Measurements from ENCODE around the gene TTC38.

Gene TTC38

DNA sequence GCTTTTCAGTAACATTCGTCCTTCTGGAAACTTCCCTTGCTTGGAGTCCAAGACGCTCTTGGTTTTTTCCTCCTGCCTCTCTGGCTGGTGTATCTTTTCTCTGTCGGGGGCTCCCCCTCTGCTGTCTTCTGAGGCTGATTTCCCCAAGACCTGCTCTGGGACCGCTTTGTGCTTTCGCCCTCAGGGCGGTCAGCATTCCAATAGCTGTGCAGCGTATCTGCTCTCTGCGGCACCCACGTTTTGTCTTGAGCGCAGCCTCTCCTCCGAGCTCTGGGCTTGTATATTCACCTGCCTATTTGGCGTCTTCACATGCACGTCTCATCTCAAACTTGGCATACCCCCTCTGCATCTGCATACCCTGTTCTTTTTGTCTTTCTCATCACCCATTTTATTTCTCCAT lies 31.3 kb downstream of the TTC38 start:
- Histone ChIP-seq H3K27me3 (replicated peaks; ENCODE audit: control insufficient read depth, insufficient read depth, low read length) (no peaks in the 10 kb centered on the region), H3K4me3 (replicated peaks; ENCODE audit: low read depth, low read length) (no peak overlapping the region), H3K36me3 (ENCODE audit: control insufficient read depth, insufficient read depth, low read length) (peaks cover 14% of the 10 kb centered on the region)
- TF ChIP-seq, protein P1, sequence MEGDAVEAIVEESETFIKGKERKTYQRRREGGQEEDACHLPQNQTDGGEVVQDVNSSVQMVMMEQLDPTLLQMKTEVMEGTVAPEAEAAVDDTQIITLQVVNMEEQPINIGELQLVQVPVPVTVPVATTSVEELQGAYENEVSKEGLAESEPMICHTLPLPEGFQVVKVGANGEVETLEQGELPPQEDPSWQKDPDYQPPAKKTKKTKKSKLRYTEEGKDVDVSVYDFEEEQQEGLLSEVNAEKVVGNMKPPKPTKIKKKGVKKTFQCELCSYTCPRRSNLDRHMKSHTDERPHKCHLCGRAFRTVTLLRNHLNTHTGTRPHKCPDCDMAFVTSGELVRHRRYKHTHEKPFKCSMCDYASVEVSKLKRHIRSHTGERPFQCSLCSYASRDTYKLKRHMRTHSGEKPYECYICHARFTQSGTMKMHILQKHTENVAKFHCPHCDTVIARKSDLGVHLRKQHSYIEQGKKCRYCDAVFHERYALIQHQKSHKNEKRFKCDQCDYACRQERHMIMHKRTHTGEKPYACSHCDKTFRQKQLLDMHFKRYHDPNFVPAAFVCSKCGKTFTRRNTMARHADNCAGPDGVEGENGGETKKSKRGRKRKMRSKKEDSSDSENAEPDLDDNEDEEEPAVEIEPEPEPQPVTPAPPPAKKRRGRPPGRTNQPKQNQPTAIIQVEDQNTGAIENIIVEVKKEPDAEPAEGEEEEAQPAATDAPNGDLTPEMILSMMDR (IDR thresholded peaks at IDR 0.05; ENCODE audit: insufficient read depth, low read length, poor library complexity, severe bottlenecking), result no peak
- no peak for DNase-seq (ENCODE audit: extremely low read depth, insufficient read length)

- TF ChIP-seq, protein P1 (IDR thresholded peaks at IDR 0.05; ENCODE audit: insufficient read depth, low read length, poor library complexity, severe bottlenecking), result no peak
- Histone ChIP-seq H3K4me3 (replicated peaks; ENCODE audit: low read depth, low read length) (no peak overlapping the region), H3K36me3 (ENCODE audit: control insufficient read depth, insufficient read depth, low read length) (peaks cover 14% of the 10 kb centered on the region), H3K27me3 (replicated peaks; ENCODE audit: control insufficient read depth, insufficient read depth, low read length) (no peaks in the 10 kb centered on the region)
- no peak for DNase-seq (ENCODE audit: extremely low read depth, insufficient read length)
These were observed 32.7 kb downstream of the TTC38 start for GRCh38 chr22:46300491-46300890.

- TF ChIP-seq, protein P1 (IDR thresholded peaks at IDR 0.05; ENCODE audit: insufficient read depth, low read length, poor library complexity, severe bottlenecking), result no peak
- H3K36me3 ChIP-seq (ENCODE audit: control insufficient read depth, insufficient read depth, low read length), result peaks cover 16% of the 10 kb centered on the region
- no peak for DNase-seq (ENCODE audit: extremely low read depth, insufficient read length)
These were observed 35.6 kb downstream of the TTC38 start for GRCh38 chr22:46303347-46303965.

GRCh38 chr22:46308283-46308988 lies 40.6 kb downstream of the TTC38 start:
- H3K36me3 ChIP-seq (ENCODE audit: control insufficient read depth, insufficient read depth, low read length), result peaks cover 19% of the 10 kb centered on the region
- TF ChIP-seq, protein P1 (IDR thresholded peaks at IDR 0.05; ENCODE audit: insufficient read depth, low read length, poor library complexity, severe bottlenecking), result no peak
- H3K27me3 ChIP-seq (replicated peaks; ENCODE audit: control insufficient read depth, insufficient read depth, low read length), result no peaks in the 10 kb centered on the region

More at GRCh38 chr22:46303347-46303965, 35.6 kb downstream of the TTC38 start:
- H3K27me3 ChIP-seq (replicated peaks; ENCODE audit: control insufficient read depth, insufficient read depth, low read length), result no peaks in the 10 kb centered on the region
- H3K4me3 ChIP-seq (replicated peaks; ENCODE audit: low read depth, low read length), result no peak overlapping the region

DNA sequence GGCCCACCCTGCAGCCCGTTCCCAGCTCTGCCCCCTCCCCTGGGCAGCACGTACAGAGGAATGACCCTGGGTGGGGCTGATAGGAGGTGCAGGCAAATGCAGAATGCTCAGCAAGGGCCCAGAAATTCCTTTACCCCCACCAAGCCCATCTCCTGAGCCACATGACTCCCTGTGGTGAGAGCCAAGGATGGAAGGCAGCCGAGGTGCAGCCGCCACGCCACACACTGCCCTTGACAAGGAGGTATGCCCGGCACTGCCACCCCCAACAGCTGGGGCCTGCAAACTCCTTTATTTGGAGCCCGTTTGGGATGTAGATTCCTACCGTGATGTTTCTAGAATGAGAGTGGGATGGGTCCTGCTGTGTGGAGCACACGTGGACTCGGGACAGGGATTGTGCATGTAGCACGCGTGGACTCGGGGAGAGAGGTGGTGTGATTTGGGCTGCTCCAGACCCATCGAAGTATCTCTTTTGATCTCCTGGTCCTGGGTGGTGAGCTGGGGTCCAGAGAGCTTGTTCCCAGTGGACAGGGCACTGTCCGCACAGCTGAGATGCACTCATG lies 41.8 kb downstream of the TTC38 start:
- H3K36me3 ChIP-seq (ENCODE audit: control insufficient read depth, insufficient read depth, low read length), result peaks cover 21% of the 10 kb centered on the region
- H3K27me3 ChIP-seq (replicated peaks; ENCODE audit: control insufficient read depth, insufficient read depth, low read length), result no peaks in the 10 kb centered on the region
- TF ChIP-seq, protein P1 (IDR thresholded peaks at IDR 0.05; ENCODE audit: insufficient read depth, low read length, poor library complexity, severe bottlenecking), result no peak
- no peak overlapping the region for H3K4me3 ChIP-seq (replicated peaks; ENCODE audit: low read depth, low read length)
- no peak for DNase-seq (ENCODE audit: extremely low read depth, insufficient read length)

More at GRCh38 chr22:46308283-46308988, 40.6 kb downstream of the TTC38 start:
- no peak overlapping the region for H3K4me3 ChIP-seq (replicated peaks; ENCODE audit: low read depth, low read length)
- DNase-seq (ENCODE audit: extremely low read depth, insufficient read length), result no peak

All from GM06990 (cell line).